NB4 (cell line): Measurements from ENCODE around the gene SNTG2.

Experiments used
- DNase-seq: peaks from one replicate; pipeline ENCODE4 v3.0.0; 2010; ENCODE audit warnings: low read depth
- H3K4me3 ChIP-seq: one replicate; pipeline ENCODE4 v1.5.1; 2011; ENCODE audit warnings: mild to moderate bottlenecking, low read depth, low read length, moderate library complexity
- CTCF ChIP-seq: IDR thresholded peaks from one replicate; pipeline ENCODE4 v1.5.1; 2012; ENCODE audit warnings: low read depth, low read length
- MAX ChIP-seq: IDR thresholded peaks from 2 replicates; pipeline ENCODE4 v1.6.1; 2011; ENCODE audit warnings: low read depth, low read length
- MYC ChIP-seq: IDR thresholded peaks from 2 replicates; pipeline ENCODE4 v1.6.1; 2011; ENCODE audit warnings: low read depth, low read length
- POLR2A ChIP-seq: IDR thresholded peaks from 2 replicates; pipeline ENCODE4 v1.6.1; 2011; ENCODE audit warnings: mild to moderate bottlenecking; ENCODE audit not compliant: insufficient read length; ENCODE audit errors: extremely low read depth

Gene SNTG2

GRCh38 chr2:1071650-1072049 lies 121.0 kb downstream of the SNTG2 start:
- no peak for TF ChIP-seq CTCF
- no peak for TF ChIP-seq MAX
- TF ChIP-seq MYC, result no peak
- TF ChIP-seq POLR2A, result no peak
- no peak overlapping the region for H3K4me3 ChIP-seq
- no peak for DNase-seq

GRCh38 chr2:1072250-1072649 lies 121.6 kb downstream of the SNTG2 start:
- H3K4me3 ChIP-seq, result no peak overlapping the region
- TF ChIP-seq POLR2A (no peak), MYC (no peak), CTCF (no peak), MAX (no peak)

DNA sequence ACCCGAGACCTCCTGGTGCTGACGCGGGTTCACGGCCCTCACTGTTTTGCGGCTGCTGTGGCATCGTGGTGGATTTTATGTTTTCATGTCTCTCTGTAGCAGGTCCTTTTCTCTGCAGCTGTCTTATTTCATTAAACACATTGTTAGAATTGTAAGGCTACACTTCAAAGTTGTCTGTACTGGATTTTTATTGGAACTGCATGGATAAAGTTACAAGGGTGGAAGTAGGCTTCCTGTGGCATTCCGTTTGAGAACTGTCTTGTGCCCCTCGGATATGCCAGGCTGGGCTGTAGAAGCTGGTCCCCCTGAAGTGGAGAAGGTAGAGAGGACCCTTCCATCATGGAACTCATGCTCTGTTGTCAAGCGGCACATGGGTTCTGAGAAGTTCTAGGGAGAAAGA lies 127.3 kb downstream of the SNTG2 start:
- H3K4me3 ChIP-seq, result no peak overlapping the region
- DNase-seq, result no peak
- TF ChIP-seq MAX (no peak), POLR2A (no peak), MYC (no peak), CTCF (no peak)

More at GRCh38 chr2:1072250-1072649, 121.6 kb downstream of the SNTG2 start:
- no peak for DNase-seq

DNA sequence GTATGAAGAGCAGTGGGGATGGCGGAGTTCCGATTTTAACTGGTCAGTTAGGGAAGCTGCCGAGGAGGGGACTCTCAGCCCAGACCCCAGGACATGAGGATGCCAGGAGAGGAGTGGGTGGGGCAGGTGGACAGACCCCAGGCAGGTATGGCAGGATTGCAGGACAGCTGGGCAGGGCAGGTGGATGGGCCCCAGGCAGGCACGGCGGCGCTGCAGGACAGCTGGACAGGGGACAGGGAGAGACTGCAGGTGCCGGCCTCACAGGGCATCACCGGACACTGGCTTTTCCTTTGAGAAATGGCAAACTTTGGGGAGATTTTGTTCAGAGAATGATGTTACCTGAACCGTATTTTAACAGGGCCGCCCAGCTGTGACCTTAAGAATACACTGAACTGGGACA lies 127.7 kb downstream of the SNTG2 start:
- no peak for DNase-seq
- no peak overlapping the region for H3K4me3 ChIP-seq
- TF ChIP-seq POLR2A, result no peak

GRCh38 chr2:1079873-1080799 lies 129.5 kb downstream of the SNTG2 start:
- no peak for DNase-seq
- no peak overlapping the region for H3K4me3 ChIP-seq

More at GRCh38 chr2:1079873-1080799, 129.5 kb downstream of the SNTG2 start:
- TF ChIP-seq MAX (no peak), POLR2A (no peak), MYC (no peak), CTCF (no peak)
